IMR-90 (cell line): ENCODE results near the gene FAM111A. TPM values are rescaled to one million over a fixed set of nuclear protein-coding genes. Genes with fewer than 3 reads are reported as not detected.

ENCODE experiments used
- ATAC-seq: fragments of 200-7000 bp; cut with Tn5 transposase; 2 replicates; pipeline ENCODE4 v1.9.1; 2020; ENCODE audit warnings: low read depth, mild to moderate bottlenecking, moderate library complexity
- BruUV-seq: library from RNA; stranded (reverse); fragments of 400-500 nt; replicated peaks from 2 replicates; lab custom pipeline; 2021; lab: Mats Ljungman, UMichigan
- CTCF ChIA-PET: fragments of 300-600 bp; formaldehyde crosslinking; extraction: SDS; loops from one replicate; lab custom pipeline; 2021; ENCODE audit warnings: antibody characterized with exemption; lab: Yijun Ruan, JAX
- POLR2A ChIA-PET: fragments of 300-600 bp; sonication (Branson Sonifier 250); formaldehyde crosslinking; loops from one replicate; lab custom pipeline; 2022; ENCODE audit warnings: antibody characterized with exemption; ENCODE audit not compliant: unreplicated experiment; lab: Charles Lee
- DNase-seq: peaks from one replicate; pipeline ENCODE4 v3.0.0; 2013
- H2AFZ ChIP-seq: replicated peaks from 2 replicates; pipeline ENCODE3; 2013; ENCODE audit warnings: low read length, mild to moderate bottlenecking; ENCODE audit not compliant: poor library complexity
- H2AK5ac ChIP-seq: 2 replicates; pipeline ENCODE4 v1.6.1; 2013; ENCODE audit warnings: low read depth, low read length, inconsistent platforms
- H2AK9ac ChIP-seq: replicated peaks from 2 replicates; pipeline ENCODE3; 2013; ENCODE audit warnings: mild to moderate bottlenecking, low read depth, low read length, moderate library complexity; ENCODE audit not compliant: poor library complexity
- H2BK120ac ChIP-seq: 2 replicates; pipeline ENCODE4 v1.6.1; 2013; ENCODE audit warnings: low read depth, low read length, inconsistent platforms
- H2BK15ac ChIP-seq: 3 replicates; pipeline ENCODE4 v1.6.1; 2013; ENCODE audit warnings: low read depth, low read length, inconsistent platforms
- H2BK20ac ChIP-seq: 2 replicates; pipeline ENCODE4 v1.6.1; 2013; ENCODE audit warnings: low read depth, mild to moderate bottlenecking, inconsistent platforms, low read length, moderate library complexity
- H2BK5ac ChIP-seq: 2 replicates; pipeline ENCODE4 v1.6.1; 2013; ENCODE audit warnings: mild to moderate bottlenecking, low read depth, low read length, inconsistent platforms; ENCODE audit not compliant: poor library complexity, severe bottlenecking
- H3K14ac ChIP-seq: replicated peaks from 2 replicates; pipeline ENCODE4 v1.6.1; 2013; ENCODE audit warnings: low read depth, low read length, inconsistent platforms
- H3K18ac ChIP-seq: 2 replicates; pipeline ENCODE4 v1.6.1; 2013; ENCODE audit warnings: low read depth, low read length, control low read depth
- H3K23ac ChIP-seq: 2 replicates; pipeline ENCODE4 v1.6.1; 2013; ENCODE audit warnings: low read depth, low read length, inconsistent platforms
- H3K27ac ChIP-seq: 2 replicates; pipeline ENCODE4 v1.5.1; 2013; ENCODE audit warnings: mild to moderate bottlenecking, control low read depth, low read length; ENCODE audit not compliant: insufficient read depth
- H3K27me3 ChIP-seq: 2 replicates; pipeline ENCODE4 v1.6.1; 2013; ENCODE audit warnings: low read length; ENCODE audit not compliant: control insufficient read depth, insufficient read depth
- H3K36me3 ChIP-seq: 2 replicates; pipeline ENCODE4 v1.6.1; 2013; ENCODE audit warnings: low read length, mixed read lengths; ENCODE audit not compliant: control insufficient read depth, insufficient read depth
- H3K4ac ChIP-seq: 2 replicates; pipeline ENCODE4 v1.6.1; 2013; ENCODE audit warnings: low read depth, low read length, inconsistent platforms
- H3K4me1 ChIP-seq: 2 replicates; pipeline ENCODE4 v1.6.1; 2013; ENCODE audit warnings: low read length, mixed read lengths; ENCODE audit not compliant: control insufficient read depth, insufficient read depth
- H3K4me2 ChIP-seq: 2 replicates; pipeline ENCODE4 v1.6.1; 2013; ENCODE audit warnings: low read depth, mild to moderate bottlenecking, control low read depth, low read length, moderate library complexity
- H3K4me3 ChIP-seq: 2 replicates; pipeline ENCODE4 v1.5.1; 2013; ENCODE audit warnings: low read depth, mild to moderate bottlenecking, control low read depth, low read length, moderate library complexity; ENCODE audit not compliant: insufficient read depth
- H3K56ac ChIP-seq: 2 replicates; pipeline ENCODE4 v1.6.1; 2013; ENCODE audit warnings: low read length, inconsistent platforms; ENCODE audit not compliant: insufficient read depth; ENCODE audit errors: extremely low read depth
- H3K79me1 ChIP-seq, 2 experiments: 2 replicates each; pipeline ENCODE4 v1.6.1; 2013; ENCODE audit warnings: low read length in 2 of 2, inconsistent platforms in 1 of 2, low read depth in 1 of 2
- H3K9ac ChIP-seq: 2 replicates; pipeline ENCODE4 v1.6.1; 2013; ENCODE audit warnings: low read depth, low read length, control low read depth
- H3K9me1 ChIP-seq: 2 replicates; pipeline ENCODE4 v1.6.1; 2013; ENCODE audit warnings: low read length, inconsistent platforms; ENCODE audit not compliant: insufficient read depth
- H3K9me3 ChIP-seq: 2 replicates; pipeline ENCODE4 v1.6.1; 2013; ENCODE audit warnings: low read length; ENCODE audit not compliant: control insufficient read depth, insufficient read depth
- H4K20me1 ChIP-seq: 2 replicates; pipeline ENCODE4 v1.6.1; 2013; ENCODE audit warnings: low read length, inconsistent platforms; ENCODE audit not compliant: insufficient read depth
- H4K5ac ChIP-seq: 2 replicates; pipeline ENCODE4 v1.6.1; 2013; ENCODE audit warnings: mild to moderate bottlenecking, low read depth, low read length, control low read depth
- H4K8ac ChIP-seq, 2 experiments: 2 replicates each; pipeline ENCODE4 v1.6.1; 2013; ENCODE audit warnings: low read depth in 2 of 2, low read length in 2 of 2, control low read depth in 1 of 2, inconsistent platforms in 1 of 2
- H4K91ac ChIP-seq: 2 replicates; pipeline ENCODE4 v1.6.1; 2013; ENCODE audit warnings: low read depth, low read length, inconsistent platforms; ENCODE audit not compliant: insufficient read depth
- BHLHE40 ChIP-seq: fragments of 150-350 bp; IDR thresholded peaks from 2 replicates; pipeline ENCODE4 v1.6.1; 2016; ENCODE audit warnings: mild to moderate bottlenecking, low read depth, low read length
- CEBPB ChIP-seq: IDR thresholded peaks from 2 replicates; pipeline ENCODE4 v1.6.1; 2012; ENCODE audit warnings: low read depth, low read length, improper control_type of control experiment
- CHD1 ChIP-seq: IDR thresholded peaks from 2 replicates; pipeline ENCODE4 v1.6.1; 2012; ENCODE audit warnings: low read depth, low read length, improper control_type of control experiment
- CTCF ChIP-seq: conservative IDR thresholded peaks from 2 replicates; pipeline ENCODE4 v1.5.1; 2012; ENCODE audit warnings: mild to moderate bottlenecking, low read depth, low read length, improper control_type of control experiment
- ELK1 ChIP-seq: fragments of 150-350 bp; IDR thresholded peaks from 2 replicates; pipeline ENCODE4 v1.6.1; 2016; ENCODE audit warnings: low read depth, mild to moderate bottlenecking, low read length, moderate library complexity, borderline replicate concordance
- FOS ChIP-seq: fragments of 150-350 bp; IDR thresholded peaks from 2 replicates; pipeline ENCODE4 v1.6.1; 2016; ENCODE audit warnings: low read depth, low read length
- MAFK ChIP-seq: IDR thresholded peaks from 2 replicates; pipeline ENCODE4 v1.6.1; 2012; ENCODE audit warnings: low read depth, low read length, improper control_type of control experiment
- MAZ ChIP-seq: IDR thresholded peaks from 2 replicates; pipeline ENCODE4 v1.6.1; 2012; ENCODE audit warnings: low read depth, mild to moderate bottlenecking, low read length, improper control_type of control experiment, moderate library complexity, borderline replicate concordance
- MXI1 ChIP-seq: IDR thresholded peaks from 2 replicates; pipeline ENCODE4 v1.6.1; 2012; ENCODE audit warnings: low read depth, mild to moderate bottlenecking, low read length, moderate library complexity, borderline replicate concordance
- NFE2L2 ChIP-seq: fragments of 150-350 bp; IDR thresholded peaks from 2 replicates; pipeline ENCODE4 v1.6.1; 2016; ENCODE audit warnings: low read depth, mild to moderate bottlenecking, low read length
- POLR2A ChIP-seq: IDR thresholded peaks from 2 replicates; pipeline ENCODE4 v1.6.1; 2012; ENCODE audit warnings: mild to moderate bottlenecking, low read depth, low read length
- RAD21 ChIP-seq: IDR thresholded peaks from 2 replicates; pipeline ENCODE4 v1.6.1; 2012; ENCODE audit warnings: low read length, improper control_type of control experiment
- RCOR1 ChIP-seq: IDR thresholded peaks from 2 replicates; pipeline ENCODE4 v1.6.1; 2012; ENCODE audit warnings: mild to moderate bottlenecking, low read length, improper control_type of control experiment; ENCODE audit not compliant: insufficient replicate concordance
- RFX5 ChIP-seq: IDR thresholded peaks from 2 replicates; pipeline ENCODE4 v1.8.0; 2012; ENCODE audit warnings: low read depth, mild to moderate bottlenecking, low read length, moderate library complexity
- SMC3 ChIP-seq: fragments of 150-350 bp; IDR thresholded peaks from 2 replicates; pipeline ENCODE4 v1.6.1; 2016; ENCODE audit warnings: low read depth, mild to moderate bottlenecking, antibody characterized with exemption, low read length, moderate library complexity
- USF2 ChIP-seq: fragments of 150-350 bp; IDR thresholded peaks from 2 replicates; pipeline ENCODE4 v1.6.1; 2017; ENCODE audit warnings: mild to moderate bottlenecking, antibody characterized with exemption, low read length, low read depth
- WGBS, 2 experiments: methylation state at CpG; one replicate each; pipeline versions ENCODE4 v1.1.5 to v1.1.7; 2013; ENCODE audit warnings: missing lambda C conversion rate in 2 of 2; ENCODE audit not compliant: insufficient read length in 1 of 2; ENCODE audit errors: extremely low coverage in 2 of 2; 5-methylcytosine and 5-hydroxymethylcytosine counted together
- dilution Hi-C: fragments of 300-500 bp; cut with HindIII; formaldehyde crosslinking; loops from one replicate; pipeline ENCODE4 v1.14.3; 2018; ENCODE audit warnings: low sequenced_read_pairs; ENCODE audit not compliant: unreplicated experiment
- in situ Hi-C: fragments of 300-500 bp; cut with MboI; formaldehyde crosslinking; loops from 3 replicates; pipeline ENCODE4 v1.14.3; 2019; ENCODE audit warnings: low sequenced_read_pairs, inconsistent platforms, mixed read lengths
- intact Hi-C: fragments of 100-400 bp; cut with micrococcal nuclease; formaldehyde crosslinking; loops from 2 replicates; pipeline ENCODE4 v1.10.0; 2022
- polyA plus RNA-seq, 3 experiments: library from polyadenylated mRNA; depleted of rRNA; stranded (reverse); fragments of >200 nt; gene quantifications; 2 replicates each; pipeline ENCODE4 v1.2.3, GENCODE V29; 2012; ENCODE audit warnings: low replicate concordance in 1 of 3
- total RNA-seq: library from RNA; depleted of rRNA; stranded (reverse); fragments of >200 nt; gene quantifications from 2 replicates; pipeline ENCODE4 v1.2.3, GENCODE V29; 2012

FAM111A gene
- total and polyA plus RNA-seq, 2 of the 4 experiments (the other 2 are of a cell fraction) = 19.9 to 36.4 TPM

GRCh38 chr11:59188954-59189353, 46.3 kb downstream of the FAM111A start:
- Histone ChIP-seq H3K36me3 (peaks cover 34% of the 10 kb centered on the region), H3K9ac (no peak overlapping the region), H3K27ac (no peak overlapping the region), H3K14ac (no peak overlapping the region), H2AFZ (no peak overlapping the region), H3K23ac (no peak overlapping the region), H2BK20ac (no peak overlapping the region), H4K20me1 (0 out of 2 replicates have a peak, but pooled peaks cover 4% of the 10 kb centered on the region), H3K4me3 (no peak overlapping the region), H2AK9ac (no peak overlapping the region), H2BK5ac (no peak overlapping the region), H3K4me2 (no peak overlapping the region), H4K5ac (no peak overlapping the region), H3K9me3 (no peaks in the 10 kb centered on the region), H2BK15ac (no peak overlapping the region), H3K9me1 (peaks cover 17% of the 10 kb centered on the region), H3K79me1 (peaks cover 0 to 23% of the 10 kb centered on the region in 2 experiments; a peak in 2 of 4 replicates), H2AK5ac (no peak overlapping the region), H4K8ac (no peak overlapping the region), H4K91ac (no peak overlapping the region), H3K27me3 (no peaks in the 10 kb centered on the region), H3K4ac (no peak overlapping the region), H3K56ac (no peak overlapping the region), H3K4me1 (peaks cover 14% of the 10 kb centered on the region), H3K18ac (no peak overlapping the region; the same call in 1 of the 2 replicates), H2BK120ac (peak overlapping the region; percentile 53; the same call in 1 of the 2 replicates)
- ATAC-seq = peak; percentile 16; the same call in 1 of the 2 replicates
- DNase-seq = no peak
- in situ Hi-C loops (no loop called here), intact Hi-C loops (no loop called here), dilution Hi-C loops (no loop called here)
- BruUV-seq = no TSS peak
- ChIA-PET CTCF (no interaction called here), POLR2A (no interaction called here)
- WGBS, 2 experiments = 67% methylated on average over 1 of the region's 4 CpGs; no CpG with 5 or more reads in 1 of the 2 experiments
- TF ChIP-seq POLR2A = no peak
- TF ChIP-seq MAFK = no peak
- no peak for TF ChIP-seq RCOR1
- TF ChIP-seq MAZ = no peak
- no peak for TF ChIP-seq RFX5
- no peak for TF ChIP-seq MXI1
- TF ChIP-seq ELK1 = no peak
- TF ChIP-seq BHLHE40 = no peak
- no peak for TF ChIP-seq NFE2L2
- TF ChIP-seq SMC3 = no peak
- no peak for TF ChIP-seq CHD1
- TF ChIP-seq USF2 = no peak
- no peak for TF ChIP-seq RAD21
- TF ChIP-seq CEBPB = no peak
- no peak for TF ChIP-seq CTCF
- TF ChIP-seq FOS = no peak
